GM13976 (cell line): Measurements from ENCODE around the gene ZFY.
A peak's percentile ranks its signal among the peaks of the same experiment; 100 is the strongest.

ENCODE experiments used
- DNase-seq: peaks from one replicate; pipeline ENCODE4 v3.0.0; 2012; ENCODE audit warnings: low spot score
- in situ Hi-C: fragments of 300-500 bp; cut with MboI; formaldehyde crosslinking; loops from one replicate; pipeline ENCODE4 v1.12.0; 2022; ENCODE audit warnings: low sequenced_read_pairs, mixed read lengths, inconsistent platforms; ENCODE audit not compliant: unreplicated experiment
- TF ChIP-seq, protein P1 (sequence below): IDR thresholded peaks from 2 replicates; pipeline ENCODE4 v1.5.1; 2012; ENCODE audit warnings: borderline replicate concordance, mild to moderate bottlenecking; ENCODE audit not compliant: insufficient read depth; ENCODE audit errors: extremely low read depth, missing control alignments, control extremely low read depth

Gene ZFY

DNA sequence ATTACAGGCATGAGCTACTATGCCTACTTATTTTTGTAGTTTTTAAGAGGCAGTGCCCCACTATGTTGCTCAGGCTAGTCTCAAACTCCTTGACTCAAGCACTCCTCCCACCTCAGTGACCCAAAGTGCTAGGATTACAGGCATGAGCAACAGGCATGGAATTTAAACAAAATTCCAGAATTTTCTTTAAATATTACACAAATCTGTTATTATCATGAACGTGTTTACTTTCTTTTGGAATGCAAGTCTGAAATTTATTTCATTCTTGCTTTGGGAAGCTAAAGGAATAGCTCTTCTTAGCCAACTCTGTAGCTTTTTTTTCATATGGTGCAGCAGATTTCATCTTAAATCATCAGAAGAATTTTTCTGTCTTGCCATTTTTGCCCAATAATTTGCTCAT lies 27.8 kb upstream of the ZFY start:
- DNase-seq, result no peak
- in situ Hi-C loops, result no loop called here
- TF ChIP-seq, protein P1, sequence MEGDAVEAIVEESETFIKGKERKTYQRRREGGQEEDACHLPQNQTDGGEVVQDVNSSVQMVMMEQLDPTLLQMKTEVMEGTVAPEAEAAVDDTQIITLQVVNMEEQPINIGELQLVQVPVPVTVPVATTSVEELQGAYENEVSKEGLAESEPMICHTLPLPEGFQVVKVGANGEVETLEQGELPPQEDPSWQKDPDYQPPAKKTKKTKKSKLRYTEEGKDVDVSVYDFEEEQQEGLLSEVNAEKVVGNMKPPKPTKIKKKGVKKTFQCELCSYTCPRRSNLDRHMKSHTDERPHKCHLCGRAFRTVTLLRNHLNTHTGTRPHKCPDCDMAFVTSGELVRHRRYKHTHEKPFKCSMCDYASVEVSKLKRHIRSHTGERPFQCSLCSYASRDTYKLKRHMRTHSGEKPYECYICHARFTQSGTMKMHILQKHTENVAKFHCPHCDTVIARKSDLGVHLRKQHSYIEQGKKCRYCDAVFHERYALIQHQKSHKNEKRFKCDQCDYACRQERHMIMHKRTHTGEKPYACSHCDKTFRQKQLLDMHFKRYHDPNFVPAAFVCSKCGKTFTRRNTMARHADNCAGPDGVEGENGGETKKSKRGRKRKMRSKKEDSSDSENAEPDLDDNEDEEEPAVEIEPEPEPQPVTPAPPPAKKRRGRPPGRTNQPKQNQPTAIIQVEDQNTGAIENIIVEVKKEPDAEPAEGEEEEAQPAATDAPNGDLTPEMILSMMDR, result no peak

DNA sequence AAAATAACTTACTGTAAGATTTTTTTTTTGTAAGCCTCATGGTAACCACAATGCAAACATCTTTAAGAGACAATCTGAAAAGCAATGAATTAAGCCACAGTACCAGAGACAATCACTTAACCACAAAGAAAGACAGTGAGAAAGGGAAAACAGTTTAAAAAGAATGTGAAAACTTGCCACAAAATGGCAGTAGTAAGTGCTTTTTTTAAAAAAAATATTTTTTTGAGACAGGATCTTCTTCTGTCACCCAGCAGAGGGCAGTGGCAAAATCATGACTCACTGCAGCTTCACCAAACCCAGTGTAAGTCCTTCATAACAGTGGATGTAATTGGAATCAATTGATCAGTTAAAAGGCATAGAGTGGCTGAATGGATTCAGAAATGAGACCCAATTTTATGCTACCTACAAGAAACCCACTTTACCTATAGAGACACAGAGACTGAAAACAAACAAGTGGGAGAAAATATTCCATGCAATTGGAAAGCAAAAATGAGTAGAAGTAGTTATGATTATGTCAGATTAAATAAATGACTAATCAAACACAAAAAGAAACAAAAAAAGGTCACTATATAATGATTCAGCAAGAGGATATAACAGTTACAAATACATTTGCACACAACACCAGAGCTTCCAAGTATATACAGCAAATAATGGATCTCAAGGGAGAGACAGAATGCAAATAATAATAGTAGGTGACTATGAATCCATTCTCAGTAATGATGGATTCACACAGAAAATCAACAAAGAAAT lies 21.9 kb upstream of the ZFY start:
- TF ChIP-seq, protein P1, result no peak
- in situ Hi-C loops, result no loop called here
- DNase-seq, result peak; percentile 3

DNA sequence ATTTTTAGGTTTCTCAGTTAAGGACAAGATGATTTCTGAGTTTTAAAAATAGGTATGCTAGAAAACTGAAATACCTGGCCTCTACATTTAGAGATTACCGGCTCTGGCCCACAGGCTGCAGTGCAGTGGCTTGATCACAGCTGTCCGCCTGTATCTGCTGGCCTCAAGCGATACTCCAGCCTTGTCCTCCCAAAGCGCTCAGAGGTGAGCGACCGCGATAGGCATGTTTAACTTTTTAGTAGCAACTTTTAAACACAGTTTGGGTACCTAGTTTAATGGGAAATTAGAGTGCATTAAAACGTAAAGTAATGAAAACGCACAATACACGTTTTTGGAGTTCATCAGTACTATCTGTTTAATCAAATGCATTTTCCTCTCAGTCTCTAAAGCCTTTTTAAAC lies 1.1 kb upstream of the ZFY start:
- in situ Hi-C loops, result no loop called here
- TF ChIP-seq, protein P1, result no peak
- no peak for DNase-seq

- in situ Hi-C loops, result no loop called here
- TF ChIP-seq, protein P1, result no peak
- peak; percentile 60 for DNase-seq
Observed at GRCh38 chrY:2935716-2936435, 695 bp downstream of the ZFY start.

- DNase-seq, result no peak
- TF ChIP-seq, protein P1, result no peak
- in situ Hi-C loops, result no loop called here
Observed at GRCh38 chrY:2936436-2936750, 1.2 kb downstream of the ZFY start.

GRCh38 chrY:2937149-2937548 lies 2.0 kb downstream of the ZFY start:
- no peak for DNase-seq
- TF ChIP-seq, protein P1, result no peak
- in situ Hi-C loops, result no loop called here
